HG03064 (cell line): Measurements from ENCODE around the gene PTH2R.

Experiments used
- ATAC-seq: cut with Tn5 transposase; IDR thresholded peaks from one replicate; pipeline ENCODE4 v1.9.1; 2021; ENCODE audit warnings: low read depth; ENCODE audit not compliant: unreplicated experiment

PTH2R gene

GRCh38 chr2:208541461-208541988, 134.9 kb downstream of the PTH2R start:
- ATAC-seq = no peak

- ATAC-seq = no peak
Observed at GRCh38 chr2:208541989-208542464, 135.4 kb downstream of the PTH2R start.

GRCh38 chr2:208542465-208543041, 136.0 kb downstream of the PTH2R start:
- no peak for ATAC-seq
